ENCODE results near the gene CDH23.

CDH23 gene

DNA sequence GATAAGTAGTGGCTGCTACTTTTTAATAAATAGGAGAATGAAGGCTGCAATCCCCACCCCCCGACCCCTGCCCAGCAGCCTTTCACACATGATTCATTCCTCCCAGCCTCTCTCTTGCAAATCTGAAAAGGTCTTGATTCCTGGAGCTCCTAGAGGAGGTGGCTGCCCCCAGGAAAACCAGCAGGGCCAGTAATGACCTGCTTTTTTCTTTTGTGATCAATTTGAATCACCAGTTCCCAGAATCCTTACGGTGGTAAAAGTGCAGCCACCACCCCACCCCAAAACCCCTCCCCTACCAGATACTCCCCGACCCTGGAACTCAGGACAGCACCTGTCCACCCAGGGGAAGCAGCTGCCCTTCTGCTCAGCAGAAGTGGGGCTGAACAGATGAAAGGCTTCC, 213.9 kb downstream of the CDH23 start:
- DNase-seq = no peak

DNA sequence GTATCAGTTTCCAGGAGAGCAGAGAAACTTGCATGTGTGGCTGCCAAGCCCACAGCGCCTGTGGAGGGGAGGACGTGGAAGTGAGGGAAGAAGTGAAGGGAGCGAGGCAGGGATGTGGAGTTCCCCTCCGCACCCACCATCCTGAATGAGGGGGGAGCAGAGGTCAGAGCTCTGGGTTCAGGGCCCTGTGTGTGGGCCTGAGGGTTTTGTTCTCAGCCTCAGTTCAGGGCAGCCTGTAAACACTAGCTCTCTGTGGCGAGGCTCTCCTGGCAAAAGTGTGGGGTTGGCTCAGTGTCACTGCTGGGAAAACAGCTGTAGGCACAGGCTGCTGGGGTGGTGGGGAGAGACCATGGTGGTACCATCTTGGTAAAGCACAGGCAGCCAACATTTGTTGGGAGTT, 214.4 kb downstream of the CDH23 start:
- peak; percentile 42 for DNase-seq

DNA sequence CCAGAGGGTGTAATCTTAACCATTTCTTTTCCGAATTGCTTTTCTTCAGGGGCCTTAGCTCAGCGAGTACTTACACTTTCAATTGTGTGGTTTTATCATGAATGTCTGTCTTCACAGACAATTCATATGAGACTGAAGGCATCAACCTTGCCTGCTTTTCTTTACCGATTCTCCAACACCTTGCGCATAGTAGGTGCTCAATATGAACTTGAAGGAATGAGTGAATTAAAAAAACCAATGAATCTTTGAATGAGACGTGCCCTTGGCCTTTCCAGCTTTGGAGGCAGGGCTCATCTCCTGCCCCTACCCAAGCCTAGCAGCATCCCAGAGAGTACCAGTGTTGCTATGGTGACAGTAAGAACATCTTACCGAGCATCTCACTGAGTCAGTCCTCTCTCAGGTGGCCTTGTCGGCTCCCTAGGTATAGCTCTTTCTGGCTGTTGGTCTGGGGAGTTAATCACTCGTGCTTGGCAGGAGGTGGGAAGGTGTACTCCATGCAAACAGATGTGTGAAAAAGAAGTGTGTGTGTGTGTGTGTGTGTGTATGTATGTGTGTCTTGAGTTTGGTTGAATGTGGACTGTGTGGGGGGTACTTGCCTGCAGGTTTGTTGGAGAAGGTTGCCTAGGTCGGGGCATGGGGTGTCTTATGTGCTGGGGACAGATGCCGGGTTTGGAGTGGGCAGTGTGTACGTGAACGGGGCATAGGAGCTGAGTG, 215.1 kb downstream of the CDH23 start:
- DNase-seq = no peak

DNA sequence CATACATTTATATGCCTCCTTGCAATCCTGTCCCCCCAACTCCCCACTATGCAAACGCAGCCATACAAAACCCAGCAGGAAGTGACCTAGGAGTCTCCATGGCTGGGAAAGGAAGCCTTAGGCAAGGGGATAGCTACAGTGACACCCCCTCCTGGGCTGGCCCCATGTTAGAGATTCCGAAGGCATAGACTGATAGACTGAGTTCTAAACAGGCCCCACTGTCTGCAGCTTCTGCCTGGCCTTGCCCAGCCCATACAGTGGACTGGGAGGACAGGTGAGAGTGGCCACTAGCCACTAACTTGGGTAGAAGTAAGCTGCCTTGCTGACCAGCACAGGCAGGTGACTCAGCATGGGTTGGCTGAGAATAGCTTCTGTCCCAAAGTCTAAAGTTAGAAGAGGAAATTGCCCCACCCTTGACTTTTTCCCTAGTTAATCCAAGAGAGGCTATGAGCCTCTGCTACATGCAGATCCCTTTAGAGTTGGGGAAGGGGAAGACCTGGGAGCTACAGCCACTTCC, 216.6 kb downstream of the CDH23 start:
- no peak for DNase-seq

DNA sequence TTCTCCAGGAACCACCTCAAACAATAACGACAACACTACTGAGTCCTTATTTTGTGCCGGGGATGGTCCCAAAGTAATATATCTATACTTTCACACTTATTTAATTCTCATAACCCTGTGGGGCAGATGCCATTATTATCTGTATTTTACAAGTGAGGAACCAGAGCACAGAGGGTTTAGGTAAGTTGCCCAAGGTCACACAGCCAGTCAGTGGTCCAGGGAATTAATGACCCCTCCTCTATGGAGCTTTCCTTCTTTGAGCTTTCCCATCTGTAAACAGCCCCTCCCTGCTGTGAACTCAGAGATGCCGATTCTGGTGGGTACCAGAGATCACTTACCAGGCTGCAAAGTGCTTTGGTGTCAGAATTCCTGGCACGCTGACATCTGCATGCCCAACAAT, 217.2 kb downstream of the CDH23 start:
- DNase-seq = no peak

GRCh38 chr10:71614946-71615345, 218.2 kb downstream of the CDH23 start:
- no peak for DNase-seq

- DNase-seq = no peak
Observed at GRCh38 chr10:71615538-71616329, 219.0 kb downstream of the CDH23 start.

DNA sequence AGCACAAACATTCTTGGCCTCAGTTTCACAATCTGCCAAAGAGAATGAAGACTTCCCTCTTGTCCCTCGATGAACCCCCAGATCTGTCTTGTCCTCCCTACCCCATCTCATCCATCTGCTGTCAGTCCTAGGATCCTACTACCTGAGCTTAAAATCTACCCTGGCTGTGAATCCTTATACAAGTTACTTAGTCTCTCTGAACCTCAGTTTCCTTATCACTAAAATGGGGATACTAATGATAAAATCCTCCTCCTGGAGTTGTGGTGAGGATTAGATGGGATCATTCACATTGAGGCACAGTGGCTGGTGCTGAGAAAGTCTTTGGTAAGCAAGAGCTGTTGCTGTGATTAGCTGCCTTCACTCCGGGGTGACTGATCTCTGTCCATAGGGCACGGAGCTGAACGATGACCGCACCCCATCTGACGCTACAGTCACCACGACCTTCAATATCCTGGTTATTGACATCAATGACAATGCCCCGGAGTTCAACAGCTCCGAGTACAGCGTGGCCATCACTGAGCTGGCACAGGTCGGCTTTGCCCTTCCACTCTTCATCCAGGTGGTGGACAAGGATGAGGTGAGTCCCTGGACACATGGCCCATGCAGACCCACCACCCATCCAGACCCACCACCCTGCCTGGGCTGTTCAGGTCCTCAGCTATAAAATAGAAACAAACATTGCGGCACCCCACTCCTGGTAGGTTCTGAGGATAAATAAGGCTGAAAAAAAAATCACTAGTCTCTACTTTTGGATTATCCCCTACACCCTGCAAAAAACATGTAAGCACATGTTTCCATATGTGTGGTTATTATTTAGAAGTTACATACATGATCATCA, 220.3 kb downstream of the CDH23 start:
- DNase-seq = no peak

GRCh38 chr10:71618176-71618575, 221.5 kb downstream of the CDH23 start:
- no peak for DNase-seq

GRCh38 chr10:71618598-71618997, 221.9 kb downstream of the CDH23 start:
- no peak for DNase-seq

DNA sequence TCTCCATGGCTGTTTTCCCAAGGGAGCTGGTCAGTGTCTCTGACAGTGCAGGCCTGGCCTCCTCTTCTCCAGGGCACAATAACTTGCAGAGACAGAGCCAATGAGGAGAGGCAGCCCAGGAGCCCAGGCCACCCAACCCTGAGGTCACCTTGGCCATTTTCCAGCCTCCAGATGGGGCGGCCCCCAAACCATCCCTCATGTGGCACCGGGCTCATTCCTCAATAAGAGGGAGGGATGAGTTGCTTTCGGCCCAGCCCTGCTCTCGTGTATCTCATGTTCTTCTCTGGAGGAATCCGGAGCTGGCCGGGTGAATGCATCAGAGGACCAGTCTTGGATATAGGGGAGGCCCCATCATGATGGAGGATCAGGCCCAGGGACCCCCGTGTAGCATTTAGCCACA, 223.9 kb downstream of the CDH23 start:
- DNase-seq = no peak

- no peak for DNase-seq
Observed at GRCh38 chr10:71621231-71622153, 224.8 kb downstream of the CDH23 start.

- DNase-seq = no peak
Observed at GRCh38 chr10:71622154-71622526, 225.4 kb downstream of the CDH23 start.

DNA sequence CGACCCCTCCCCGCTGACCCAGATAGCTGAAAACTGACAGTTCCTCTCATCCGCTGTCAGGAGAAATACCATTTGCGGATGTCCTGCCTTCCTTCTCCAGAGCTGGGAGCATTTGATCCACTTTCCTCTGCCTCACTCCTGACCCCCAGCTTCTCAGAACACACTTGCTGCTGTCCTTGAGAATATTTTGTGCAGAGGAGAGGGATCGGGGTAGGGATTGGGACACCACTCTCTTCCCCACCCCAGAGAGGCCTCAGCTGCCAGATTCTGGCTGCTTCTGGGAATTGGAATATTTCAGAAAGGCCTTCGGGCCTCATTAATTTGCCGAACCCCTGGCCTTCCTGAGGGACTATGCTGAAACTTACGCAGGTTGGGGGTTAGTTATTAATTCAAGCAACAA, 225.9 kb downstream of the CDH23 start:
- DNase-seq = no peak

DNA sequence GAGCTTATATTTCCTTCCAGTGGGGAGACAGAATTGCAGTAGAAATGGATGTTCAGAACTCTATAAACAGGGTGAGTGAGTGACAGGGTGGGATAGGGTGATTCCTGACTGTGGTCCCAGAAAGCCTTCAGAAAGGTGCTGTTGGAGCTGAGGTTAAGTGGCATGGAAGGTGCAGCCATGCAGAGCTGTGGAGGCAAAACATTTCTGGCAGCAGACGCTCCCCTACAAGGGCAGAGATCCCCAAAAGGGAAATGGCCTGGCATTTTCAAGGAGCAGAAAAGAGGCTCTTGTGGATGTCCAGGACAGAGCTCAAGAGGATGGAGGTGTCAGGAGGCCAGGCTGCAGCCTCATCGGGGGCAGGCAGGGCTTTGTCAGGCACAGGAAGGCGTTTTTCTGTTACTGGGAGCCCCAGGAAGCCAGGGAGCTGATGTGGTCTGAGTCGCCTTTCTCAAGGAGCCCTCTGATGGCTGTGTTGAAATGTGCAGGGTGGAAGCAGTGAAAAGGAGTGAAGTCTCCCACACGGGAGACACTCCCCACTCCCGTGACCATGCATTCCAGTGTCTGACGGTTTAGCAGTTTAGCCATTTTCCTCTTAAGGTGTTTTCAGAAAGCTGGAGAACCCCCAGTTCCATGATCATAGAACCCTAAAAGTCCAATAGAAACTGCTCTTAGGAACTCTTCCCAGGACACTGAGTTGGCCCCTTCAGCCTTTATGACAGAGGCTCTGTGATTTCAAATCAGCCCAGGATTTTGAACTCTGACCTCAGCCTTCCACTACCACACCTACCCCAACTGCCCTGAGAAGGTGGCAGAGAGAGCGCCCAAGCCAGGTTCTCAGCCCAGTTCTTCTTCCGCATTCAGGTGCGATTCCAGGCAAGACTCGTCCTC, 226.6 kb downstream of the CDH23 start:
- no peak for DNase-seq

- DNase-seq = no peak
Observed at GRCh38 chr10:71623986-71624291, 227.2 kb downstream of the CDH23 start.

GRCh38 chr10:71625445-71626175, 228.9 kb downstream of the CDH23 start:
- DNase-seq = peak; percentile 31

- DNase-seq = no peak
Observed at GRCh38 chr10:71627230-71627939, 230.7 kb downstream of the CDH23 start.

GRCh38 chr10:71627956-71628355, 231.2 kb downstream of the CDH23 start:
- DNase-seq = no peak

DNA sequence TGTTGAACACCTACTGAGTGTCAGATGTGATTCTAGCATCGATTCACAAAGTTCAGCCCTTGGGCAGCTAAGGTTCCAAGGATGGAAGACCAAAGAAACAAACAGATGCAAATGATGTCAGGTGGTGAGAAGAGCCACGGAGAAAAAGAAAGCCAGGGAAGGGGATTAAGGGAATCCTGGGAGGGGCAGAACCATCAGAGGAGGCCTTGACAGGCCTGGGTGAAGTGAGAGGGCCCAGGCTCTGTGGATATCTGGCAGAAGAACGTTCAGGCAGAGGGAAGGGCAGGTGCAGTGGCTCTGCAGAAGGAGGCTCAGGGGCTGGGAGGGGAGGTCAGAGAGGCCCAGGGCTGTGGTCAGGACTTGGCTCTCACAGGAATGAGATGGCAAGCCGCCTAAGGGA, 232.4 kb downstream of the CDH23 start:
- no peak for DNase-seq
